GM19467 (cell line): ENCODE results near the gene KCNAB1.
"Not testable (repeated sequence)": the region's sequence is repeated elsewhere in the genome, so short reads cannot be mapped to it uniquely, and the experiment has no call there.

Experiments
- ATAC-seq: cut with Tn5 transposase; IDR thresholded peaks from one replicate; pipeline ENCODE4 v1.9.1; 2021; ENCODE audit warnings: mild to moderate bottlenecking, moderate library complexity; ENCODE audit not compliant: unreplicated experiment

KCNAB1 gene

DNA sequence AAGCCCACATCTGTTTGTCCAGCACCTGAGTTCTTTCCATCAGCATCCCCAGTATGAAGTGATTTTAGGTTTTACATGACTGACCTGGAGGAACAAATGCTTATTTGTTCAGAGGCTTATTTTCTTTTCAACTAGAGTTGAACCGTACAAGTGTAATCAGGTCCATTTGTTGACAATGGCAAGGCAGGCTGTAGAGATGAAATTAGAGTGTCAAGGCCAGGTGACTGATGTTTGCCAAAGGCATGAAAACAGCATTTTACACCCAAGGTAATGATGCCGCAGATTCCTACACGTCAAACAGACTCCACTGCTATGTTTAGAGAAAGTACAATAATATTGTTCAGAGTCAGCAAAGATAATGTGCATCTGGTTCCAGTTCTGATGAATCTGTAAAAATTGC is 96.5 kb downstream of the KCNAB1 start:
- ATAC-seq, result no peak

DNA sequence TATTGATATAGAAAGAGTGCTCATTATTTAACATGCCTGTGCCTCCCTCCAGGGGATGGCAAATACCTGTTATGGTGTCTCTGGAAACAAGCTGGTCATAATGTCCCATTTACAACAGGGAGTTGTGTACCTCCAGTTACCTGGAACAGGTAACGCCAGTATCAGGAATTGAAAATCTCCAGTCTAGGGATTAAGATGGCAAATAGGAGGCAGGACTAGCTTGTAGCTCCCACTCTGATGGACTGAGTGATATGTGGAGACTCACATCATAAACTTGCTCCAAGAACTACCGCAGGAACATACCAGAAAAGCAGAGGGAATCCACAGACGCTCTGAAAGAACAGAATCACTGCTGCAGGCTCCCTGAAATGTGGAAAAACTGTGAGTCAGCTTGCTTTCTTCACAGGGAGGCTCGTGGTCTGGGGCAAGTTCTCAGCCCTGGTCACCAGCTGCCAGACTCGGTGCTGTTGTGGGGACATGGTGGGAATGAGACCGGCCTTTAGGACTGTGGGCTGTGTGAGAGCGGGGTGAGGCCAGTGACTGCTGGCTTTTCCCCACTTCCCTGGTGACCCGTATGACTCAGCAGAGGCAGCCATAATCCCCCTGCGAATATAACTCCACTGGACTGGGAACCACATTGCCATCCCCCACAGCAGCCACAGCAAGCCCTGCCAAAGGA is 97.4 kb downstream of the KCNAB1 start:
- ATAC-seq, result no peak

GRCh38 chr3:156218353-156218744 is 98.0 kb downstream of the KCNAB1 start:
- no peak for ATAC-seq

DNA sequence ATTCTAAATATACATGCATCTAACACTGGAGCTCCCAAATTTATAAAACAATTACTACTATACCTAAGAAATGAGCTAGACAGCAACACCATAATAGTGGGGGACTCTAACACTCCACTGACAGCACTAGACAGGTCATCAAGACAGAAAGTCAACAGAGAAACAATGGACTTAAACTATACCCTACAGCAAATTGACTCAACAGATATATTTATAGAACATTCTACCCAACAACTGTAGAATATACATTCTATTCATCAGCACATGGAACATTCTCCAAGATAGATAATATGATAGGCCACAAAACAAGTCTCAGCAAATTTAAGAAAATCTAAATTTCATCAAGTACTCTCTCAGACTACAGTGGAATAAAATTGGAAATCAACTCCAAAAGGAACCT is 102.0 kb downstream of the KCNAB1 start:
- not testable (repeated sequence) for ATAC-seq

DNA sequence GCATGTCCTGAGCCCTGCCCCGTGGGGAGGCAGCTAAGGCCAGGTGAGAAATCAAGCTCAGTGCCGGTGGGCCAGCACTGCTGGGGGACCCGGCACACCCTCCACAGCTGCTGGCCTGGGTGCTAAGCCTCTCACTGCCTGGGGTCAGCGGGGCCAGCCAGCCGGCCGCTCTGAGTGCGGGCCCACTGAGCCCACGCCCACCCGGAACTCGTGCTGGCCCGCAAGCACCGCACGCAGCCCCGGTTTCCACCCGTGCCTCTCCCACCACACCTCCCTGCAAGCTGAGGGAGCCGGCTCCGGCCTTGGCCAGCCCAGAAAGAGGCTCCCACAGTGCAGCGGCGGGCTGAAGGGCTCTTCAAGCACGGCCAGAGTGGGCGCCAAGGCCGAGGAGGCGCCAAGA is 103.7 kb downstream of the KCNAB1 start:
- not testable (repeated sequence) for ATAC-seq

GRCh38 chr3:156226676-156227420 is 106.5 kb downstream of the KCNAB1 start:
- no peak for ATAC-seq

- no peak for ATAC-seq
These were observed 107.3 kb downstream of the KCNAB1 start for GRCh38 chr3:156227704-156228103.

DNA sequence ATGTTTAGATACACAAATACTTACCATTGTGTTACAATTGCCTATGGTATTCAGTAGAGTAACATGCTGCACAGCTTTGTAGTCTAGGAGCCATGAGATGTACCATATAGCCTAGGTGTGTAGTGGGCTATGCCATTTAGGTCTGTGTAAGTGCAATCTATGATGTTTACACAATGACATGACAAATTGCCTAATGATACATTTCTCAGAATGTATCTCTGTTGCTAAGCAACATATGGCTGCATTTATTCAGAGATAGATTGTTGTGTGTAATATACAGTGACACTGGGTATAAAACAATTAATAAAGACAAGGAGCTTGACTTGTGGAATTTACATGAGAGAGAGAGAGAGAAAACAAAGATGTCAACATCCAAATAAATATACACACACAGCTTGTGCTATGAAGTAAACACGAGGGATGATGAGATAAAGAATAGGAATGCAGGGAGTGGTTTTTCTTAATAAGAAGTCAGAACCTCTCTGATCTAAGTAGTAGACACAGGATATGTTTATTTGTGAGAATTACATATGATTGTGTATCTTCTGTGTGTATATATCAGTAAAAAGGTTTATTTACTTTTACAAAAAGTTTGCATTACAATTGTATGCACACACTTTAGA is 110.0 kb downstream of the KCNAB1 start:
- ATAC-seq, result no peak

- not testable (repeated sequence) for ATAC-seq
These were observed 110.8 kb downstream of the KCNAB1 start for GRCh38 chr3:156231221-156231620.

DNA sequence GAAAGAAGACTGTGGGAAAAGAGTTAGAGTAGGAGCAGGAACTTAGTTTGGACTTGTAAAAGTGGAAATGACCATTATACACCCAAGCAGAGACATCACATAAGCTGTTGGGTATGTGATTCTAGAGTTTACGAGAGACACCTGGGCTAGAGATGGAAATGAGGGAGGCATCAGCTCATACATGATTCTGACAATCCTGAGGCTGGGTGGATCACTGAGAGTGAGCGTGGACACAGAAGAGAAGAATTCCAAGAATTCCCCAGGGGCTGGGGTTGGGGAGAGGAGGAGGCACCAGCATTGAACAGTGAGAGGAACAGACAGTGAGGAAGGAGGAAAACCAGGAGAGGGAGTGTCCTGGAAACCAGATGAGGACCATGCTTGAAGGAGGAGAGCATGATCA is 113.5 kb downstream of the KCNAB1 start:
- no peak for ATAC-seq

- no peak for ATAC-seq
These were observed 116.3 kb downstream of the KCNAB1 start for GRCh38 chr3:156236556-156237260.

GRCh38 chr3:156240642-156241041 is 120.3 kb downstream of the KCNAB1 start:
- ATAC-seq, result no peak

GRCh38 chr3:156246961-156247725 is 126.8 kb downstream of the KCNAB1 start:
- no peak for ATAC-seq

DNA sequence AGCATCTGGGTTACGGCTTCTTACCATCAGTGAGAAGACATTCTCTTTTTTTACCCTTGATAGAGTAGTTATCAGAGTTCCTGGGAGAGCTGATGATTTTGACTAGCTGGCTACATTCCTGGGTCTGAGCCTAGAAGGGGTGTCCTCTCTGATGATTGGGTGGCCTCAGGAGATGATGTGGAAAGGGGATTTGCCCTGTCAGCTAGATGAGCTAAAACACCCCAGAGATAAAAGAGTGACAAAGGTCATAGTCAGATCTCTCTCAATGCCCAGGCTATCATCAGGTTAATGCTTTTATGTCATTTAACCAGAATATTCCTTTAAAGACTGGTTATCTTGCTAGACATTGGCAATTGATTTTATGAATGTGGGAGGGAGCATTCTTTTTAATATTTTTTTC is 130.2 kb downstream of the KCNAB1 start:
- no peak for ATAC-seq

- ATAC-seq, result no peak
These were observed 131.0 kb downstream of the KCNAB1 start for GRCh38 chr3:156251424-156251823.

- no peak for ATAC-seq
These were observed 132.3 kb downstream of the KCNAB1 start for GRCh38 chr3:156252656-156253055.

DNA sequence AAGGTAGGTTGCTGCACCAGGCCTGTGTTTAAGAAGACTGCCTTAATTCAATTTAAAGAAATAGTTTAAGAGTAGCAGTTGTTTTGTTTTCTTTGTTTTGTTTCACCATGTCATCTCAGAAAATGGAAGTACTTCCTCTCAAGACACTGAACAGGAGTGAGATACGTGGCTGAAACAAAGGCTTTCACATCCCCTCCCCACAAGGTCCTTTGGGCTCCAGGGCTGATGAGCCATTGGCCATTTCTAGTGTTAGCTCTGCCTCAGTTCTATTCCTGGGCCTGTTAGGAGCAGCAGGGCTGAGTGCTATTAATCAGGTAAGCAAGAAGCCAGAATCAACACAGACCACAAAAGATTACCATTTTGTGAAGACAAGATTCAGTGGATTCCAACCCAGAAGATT is 132.8 kb downstream of the KCNAB1 start:
- no peak for ATAC-seq

DNA sequence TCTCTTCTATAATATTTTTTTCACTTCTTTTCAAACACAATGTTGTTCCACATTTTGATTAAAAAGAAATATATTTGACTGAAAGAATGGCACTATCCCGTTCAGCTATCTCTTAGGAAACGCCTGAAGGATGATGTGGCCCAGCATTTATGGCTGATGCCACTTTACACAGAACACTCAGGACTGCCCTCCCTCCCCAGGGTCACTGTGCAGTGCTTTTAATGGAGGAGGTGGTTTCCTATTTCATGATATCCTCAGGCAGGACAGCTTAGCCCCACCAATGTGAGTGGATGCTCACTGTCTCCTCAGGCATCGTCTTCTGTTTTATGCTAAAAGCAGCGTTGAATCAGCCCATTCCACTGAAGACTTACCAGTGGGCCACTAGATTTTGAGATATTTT is 135.9 kb downstream of the KCNAB1 start:
- ATAC-seq, result no peak

DNA sequence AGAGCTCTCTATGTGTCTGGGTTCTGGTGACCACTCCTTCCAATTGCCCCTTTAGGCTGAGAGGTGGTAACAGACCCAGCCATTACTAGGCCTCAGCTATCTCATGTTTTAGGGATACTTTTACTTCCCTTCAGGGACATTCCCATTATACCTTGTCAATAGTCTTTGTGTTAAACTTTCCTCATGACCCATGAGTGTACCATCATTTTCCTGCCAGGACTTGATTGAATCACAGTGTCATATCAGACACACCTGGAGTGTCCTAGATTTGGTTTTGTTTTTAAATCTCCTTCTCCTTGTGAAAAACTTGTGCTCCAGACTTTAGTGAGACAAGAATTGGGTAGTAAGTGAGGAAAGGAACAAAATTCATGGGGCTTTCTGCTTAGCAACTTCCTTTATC is 136.6 kb downstream of the KCNAB1 start:
- ATAC-seq, result no peak

DNA sequence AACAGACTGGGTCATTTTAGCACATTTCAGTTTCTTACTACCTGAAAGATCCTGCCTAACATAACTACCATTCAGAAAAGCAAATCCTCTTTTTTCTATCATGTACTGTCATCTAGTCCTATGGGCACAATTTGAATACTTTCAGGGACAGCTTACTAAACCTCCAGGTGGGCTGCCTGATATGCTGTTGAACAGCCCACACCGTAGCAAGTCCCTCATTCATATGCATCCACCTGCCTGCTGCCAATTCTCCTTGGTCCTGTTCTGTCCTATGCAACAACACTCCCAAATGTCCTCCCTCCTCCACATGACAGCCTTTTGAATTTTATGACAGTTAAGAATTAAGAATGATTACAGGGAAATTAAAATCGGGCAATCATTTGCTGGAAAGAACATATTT is 137.9 kb downstream of the KCNAB1 start:
- no peak for ATAC-seq

GRCh38 chr3:156259896-156260295 is 139.5 kb downstream of the KCNAB1 start:
- no peak for ATAC-seq
